HUES48 (cell line): ENCODE data around the gene SERINC5.
A peak's percentile ranks its signal among the peaks of the same experiment; 100 is the strongest.

Experiments used
- H3K27ac ChIP-seq: one replicate; pipeline ENCODE4 v1.7.0; 2013; ENCODE audit warnings: low read depth, low read length, inconsistent platforms
- H3K27me3 ChIP-seq: 2 replicates; pipeline ENCODE4 v1.6.1; 2013; ENCODE audit warnings: mild to moderate bottlenecking, low read length; ENCODE audit not compliant: control insufficient read depth, insufficient read depth
- H3K36me3 ChIP-seq: 2 replicates; pipeline ENCODE4 v1.6.1; 2013; ENCODE audit warnings: low read length; ENCODE audit not compliant: control insufficient read depth, insufficient read depth
- H3K4me1 ChIP-seq: 2 replicates; pipeline ENCODE4 v1.6.1; 2013; ENCODE audit warnings: mild to moderate bottlenecking, low read length; ENCODE audit not compliant: control insufficient read depth, insufficient read depth
- H3K4me3 ChIP-seq: 2 replicates; pipeline ENCODE4 v1.5.1; 2013; ENCODE audit warnings: mild to moderate bottlenecking, low read depth, low read length
- H3K9ac ChIP-seq: 2 replicates; pipeline ENCODE4 v1.6.1; 2013; ENCODE audit warnings: mild to moderate bottlenecking, low read depth, low read length, moderate library complexity
- H3K9me3 ChIP-seq: 2 replicates; pipeline ENCODE4 v1.6.1; 2013; ENCODE audit warnings: low read length; ENCODE audit not compliant: control insufficient read depth, insufficient read depth

Gene SERINC5

DNA sequence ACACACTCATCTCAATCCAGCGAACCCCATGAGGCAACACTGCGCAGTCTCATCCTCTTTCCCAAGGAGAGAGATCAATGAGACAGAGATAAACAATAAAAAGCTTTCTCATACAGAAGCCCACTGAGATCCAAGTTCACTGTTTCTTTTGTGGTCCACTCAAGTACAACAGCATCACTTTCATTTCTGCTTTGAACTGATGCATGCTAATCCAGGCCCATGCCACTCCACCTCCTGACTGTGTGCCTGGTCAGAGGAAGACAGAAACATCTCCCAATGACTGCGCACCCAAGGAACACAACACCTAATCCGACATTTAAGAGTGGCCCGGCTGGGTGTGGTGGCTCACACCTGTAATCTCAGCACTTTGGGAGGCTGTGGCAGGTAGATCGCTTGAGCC lies 104.0 kb downstream of the SERINC5 start:
- Histone ChIP-seq H3K9me3 (no peaks in the 10 kb centered on the region), H3K4me1 (peaks cover 17% of the 10 kb centered on the region), H3K27me3 (no peaks in the 10 kb centered on the region), H3K27ac (no peak overlapping the region), H3K36me3 (peaks cover 59% of the 10 kb centered on the region), H3K4me3 (no peak overlapping the region), H3K9ac (no peak overlapping the region)

DNA sequence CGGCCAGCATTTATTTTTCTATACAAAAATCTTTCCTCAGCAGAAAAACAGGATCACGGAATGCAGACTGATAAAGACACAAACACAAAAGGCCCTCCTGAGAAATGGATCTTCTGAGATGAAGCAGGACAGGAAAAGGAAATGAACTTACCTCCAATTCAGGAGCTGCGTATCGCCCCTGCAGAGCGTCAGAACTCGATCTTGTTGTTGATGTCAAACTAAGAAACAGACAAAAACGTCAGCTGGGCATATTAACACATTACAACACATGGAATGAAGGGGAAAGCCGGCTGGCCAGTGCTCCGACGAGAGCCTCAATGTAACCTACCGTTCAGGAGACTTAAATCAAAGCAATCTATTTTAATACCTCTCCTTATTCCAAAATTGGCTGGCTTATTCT lies 105.1 kb downstream of the SERINC5 start:
- H3K27me3 ChIP-seq, result no peaks in the 10 kb centered on the region
- H3K36me3 ChIP-seq, result peaks cover 67% of the 10 kb centered on the region
- H3K27ac ChIP-seq, result no peak overlapping the region

GRCh38 chr5:80149161-80149609 lies 106.7 kb downstream of the SERINC5 start:
- Histone ChIP-seq H3K27ac (peak overlapping the region; percentile 68), H3K9ac (no peak overlapping the region), H3K4me3 (no peak overlapping the region), H3K4me1 (peaks cover 21% of the 10 kb centered on the region), H3K27me3 (no peaks in the 10 kb centered on the region), H3K9me3 (no peaks in the 10 kb centered on the region), H3K36me3 (peaks cover 76% of the 10 kb centered on the region)

More for the DNA sequence above, 105.1 kb downstream of the SERINC5 start:
- Histone ChIP-seq H3K4me3 (no peak overlapping the region), H3K9me3 (no peaks in the 10 kb centered on the region), H3K4me1 (peaks cover 17% of the 10 kb centered on the region), H3K9ac (no peak overlapping the region)

GRCh38 chr5:80147119-80147815 lies 108.6 kb downstream of the SERINC5 start:
- peaks cover 85% of the 10 kb centered on the region for H3K36me3 ChIP-seq
- no peaks in the 10 kb centered on the region for H3K27me3 ChIP-seq
- H3K4me1 ChIP-seq, result peaks cover 34% of the 10 kb centered on the region
- H3K27ac ChIP-seq, result peak overlapping the region; percentile 27
- H3K4me3 ChIP-seq, result no peak overlapping the region
- no peaks in the 10 kb centered on the region for H3K9me3 ChIP-seq
- no peak overlapping the region for H3K9ac ChIP-seq

DNA sequence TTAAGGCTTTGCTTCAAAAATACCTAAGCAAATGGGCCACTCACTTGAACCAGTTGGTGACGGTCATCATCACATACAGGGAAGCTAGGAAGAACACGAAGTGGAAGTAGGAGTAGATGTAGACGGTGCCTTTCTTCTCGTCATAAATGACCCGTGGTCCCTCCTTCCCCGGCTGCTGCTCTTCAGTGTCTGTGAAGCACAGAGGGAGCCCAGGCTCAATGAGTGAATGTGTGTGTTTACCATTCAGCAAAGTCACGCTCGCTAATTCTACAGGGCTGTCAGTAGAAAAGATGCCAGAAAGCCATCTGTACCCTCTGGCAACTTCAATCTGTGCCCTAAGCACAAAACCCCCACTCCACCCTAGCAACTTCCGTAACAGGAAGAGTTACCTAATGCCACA lies 109.8 kb downstream of the SERINC5 start:
- Histone ChIP-seq H3K4me3 (no peak overlapping the region), H3K4me1 (peaks cover 46% of the 10 kb centered on the region), H3K27ac (no peak overlapping the region), H3K36me3 (peaks cover 74% of the 10 kb centered on the region), H3K27me3 (no peaks in the 10 kb centered on the region), H3K9ac (no peak overlapping the region), H3K9me3 (no peaks in the 10 kb centered on the region)

- Histone ChIP-seq H3K27ac (no peak overlapping the region), H3K4me3 (no peak overlapping the region), H3K36me3 (peaks cover 48% of the 10 kb centered on the region), H3K27me3 (no peaks in the 10 kb centered on the region), H3K9ac (no peak overlapping the region), H3K9me3 (no peaks in the 10 kb centered on the region), H3K4me1 (peaks cover 55% of the 10 kb centered on the region)
Measured at GRCh38 chr5:80143491-80143890, 112.4 kb downstream of the SERINC5 start.

GRCh38 chr5:80142996-80143395 lies 112.9 kb downstream of the SERINC5 start:
- no peaks in the 10 kb centered on the region for H3K27me3 ChIP-seq
- H3K9ac ChIP-seq, result no peak overlapping the region
- H3K4me3 ChIP-seq, result no peak overlapping the region
- peaks cover 56% of the 10 kb centered on the region for H3K4me1 ChIP-seq
- H3K36me3 ChIP-seq, result peaks cover 46% of the 10 kb centered on the region
- no peaks in the 10 kb centered on the region for H3K9me3 ChIP-seq
- H3K27ac ChIP-seq, result peak overlapping the region; percentile 97

DNA sequence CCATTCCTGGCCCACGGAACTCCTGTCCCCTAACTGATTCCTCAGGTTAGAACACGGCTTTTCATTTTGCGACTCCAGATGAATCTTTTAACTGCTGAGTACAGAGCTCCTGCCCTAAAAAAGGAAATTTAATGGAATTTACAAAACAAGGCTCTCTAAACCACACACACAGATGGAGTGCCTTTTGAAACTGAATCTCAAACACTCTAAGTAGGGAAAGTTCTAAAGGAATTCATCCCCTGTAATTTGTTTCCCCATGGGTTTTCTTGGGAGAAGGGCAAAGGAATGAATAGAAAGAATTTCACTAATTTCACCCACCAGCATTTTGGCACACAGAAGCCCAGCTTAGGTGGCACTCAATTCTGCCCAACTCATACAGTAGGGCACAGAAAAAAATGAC lies 114.2 kb downstream of the SERINC5 start:
- H3K9ac ChIP-seq, result peak overlapping the region; percentile 45
- H3K4me1 ChIP-seq, result peaks cover 57% of the 10 kb centered on the region
- H3K9me3 ChIP-seq, result no peaks in the 10 kb centered on the region
- peak overlapping the region; percentile 27; the same call in 1 of the 2 replicates for H3K4me3 ChIP-seq
- H3K36me3 ChIP-seq, result peaks cover 36% of the 10 kb centered on the region
- no peaks in the 10 kb centered on the region for H3K27me3 ChIP-seq
- H3K27ac ChIP-seq, result peak overlapping the region; percentile 97

DNA sequence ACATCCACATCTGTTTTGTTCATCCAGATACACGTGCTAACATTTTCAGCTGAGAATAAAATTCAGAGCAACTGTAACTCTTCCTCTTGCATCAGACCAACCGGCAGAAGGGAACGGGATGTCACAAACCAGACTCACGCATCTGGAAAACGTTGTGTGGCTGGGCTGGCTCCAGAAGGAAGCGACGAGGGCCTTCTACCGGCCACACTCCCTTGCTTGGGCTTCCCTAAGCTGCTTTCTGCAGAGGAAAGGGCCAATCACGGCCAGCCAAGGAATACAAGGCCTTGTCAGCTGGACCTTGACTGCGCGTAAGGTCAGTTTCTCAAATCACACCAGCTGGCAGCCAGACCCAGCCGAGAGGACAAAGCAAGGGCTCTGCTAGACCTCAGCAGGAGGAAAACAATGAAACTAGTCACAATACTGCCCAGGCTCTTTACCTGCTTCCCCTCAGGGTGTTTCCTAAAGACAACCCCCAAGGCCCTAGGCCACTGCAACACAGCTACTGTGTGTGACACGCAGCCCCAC lies 114.6 kb downstream of the SERINC5 start:
- Histone ChIP-seq H3K9ac (peak overlapping the region; percentile 45), H3K27me3 (no peaks in the 10 kb centered on the region), H3K27ac (peak overlapping the region; percentile 97), H3K36me3 (peaks cover 34% of the 10 kb centered on the region), H3K4me3 (peak overlapping the region; percentile 27; the same call in 1 of the 2 replicates), H3K4me1 (peaks cover 61% of the 10 kb centered on the region), H3K9me3 (no peaks in the 10 kb centered on the region)

DNA sequence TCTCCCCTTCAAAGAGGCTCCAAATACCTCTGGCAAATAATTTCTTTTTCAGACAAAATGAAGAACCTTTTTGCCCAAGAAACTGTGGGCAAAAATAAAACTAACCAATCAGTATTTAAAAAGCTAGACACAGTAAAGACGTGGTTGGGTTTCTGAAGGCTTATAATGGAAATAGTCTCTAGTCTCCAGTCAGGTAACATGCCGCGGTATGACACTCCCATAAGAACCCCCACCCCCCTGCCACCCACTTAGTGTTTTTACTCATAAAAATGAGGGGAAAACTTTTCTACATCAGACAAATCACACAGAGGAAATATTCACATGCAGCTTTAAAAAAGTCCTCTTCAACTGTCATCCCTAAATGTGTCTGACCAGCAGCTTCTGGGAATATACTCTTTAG lies 115.4 kb downstream of the SERINC5 start:
- Histone ChIP-seq H3K9ac (0 out of 2 replicates have a peak overlapping the region, but pooled peaks have one; percentile 45), H3K27me3 (no peaks in the 10 kb centered on the region), H3K27ac (peak overlapping the region; percentile 97), H3K4me1 (peaks cover 68% of the 10 kb centered on the region), H3K4me3 (no peak overlapping the region), H3K36me3 (peaks cover 29% of the 10 kb centered on the region), H3K9me3 (no peaks in the 10 kb centered on the region)

DNA sequence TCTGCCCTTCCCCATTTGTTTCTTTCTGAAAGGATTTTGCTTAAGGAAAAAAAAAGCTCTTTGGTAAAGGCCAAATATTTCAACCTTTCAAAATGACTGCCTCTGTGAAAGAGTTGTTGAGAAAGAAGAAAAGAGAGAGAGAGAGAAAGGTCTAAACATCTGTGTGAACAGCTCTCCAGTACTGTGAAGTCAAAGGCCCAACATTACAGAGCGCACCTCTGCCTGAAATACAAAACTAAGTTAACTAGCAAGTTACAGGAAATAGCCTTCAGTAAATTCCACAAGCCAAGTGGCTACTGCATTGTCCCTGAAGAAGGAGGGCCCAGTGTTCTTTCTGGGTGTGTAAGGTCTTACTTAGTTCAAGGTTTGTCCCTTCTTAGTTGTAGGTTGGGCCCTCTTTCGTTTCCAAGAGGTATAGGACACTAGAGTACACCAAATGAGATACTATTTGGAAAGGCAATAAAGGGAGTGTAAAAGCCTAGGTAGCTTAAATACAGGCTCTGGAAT lies 116.3 kb downstream of the SERINC5 start:
- no peak overlapping the region for H3K4me3 ChIP-seq
- no peaks in the 10 kb centered on the region for H3K9me3 ChIP-seq
- peaks cover 75% of the 10 kb centered on the region for H3K4me1 ChIP-seq
- no peaks in the 10 kb centered on the region for H3K27me3 ChIP-seq
- no peak overlapping the region; the same call in 1 of the 2 replicates for H3K9ac ChIP-seq
- H3K36me3 ChIP-seq, result peaks cover 21% of the 10 kb centered on the region
- peak overlapping the region; percentile 63 for H3K27ac ChIP-seq
